ENCODE measurements around the gene ITGA11.

Gene ITGA11

DNA sequence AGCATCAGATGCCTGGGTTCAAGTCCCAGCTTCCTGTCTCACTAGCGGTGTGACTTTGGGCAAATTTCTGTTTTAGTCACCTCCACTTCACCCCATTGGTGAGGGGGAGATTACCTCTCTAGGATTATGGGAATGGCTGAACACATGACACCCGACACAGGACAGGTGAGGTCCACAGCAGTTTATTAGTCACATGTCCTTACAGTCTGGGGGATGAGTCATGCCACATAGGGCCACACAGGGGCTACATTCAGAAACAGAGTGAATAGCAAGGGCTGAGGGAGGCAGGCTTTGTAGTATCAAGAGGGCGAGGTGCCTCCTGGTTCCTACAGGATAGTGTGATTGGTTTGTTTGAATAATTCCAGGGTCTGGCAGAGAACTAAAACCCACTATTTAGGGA is 15.2 kb upstream of the ITGA11 start:
- TF ChIP-seq, protein P1, sequence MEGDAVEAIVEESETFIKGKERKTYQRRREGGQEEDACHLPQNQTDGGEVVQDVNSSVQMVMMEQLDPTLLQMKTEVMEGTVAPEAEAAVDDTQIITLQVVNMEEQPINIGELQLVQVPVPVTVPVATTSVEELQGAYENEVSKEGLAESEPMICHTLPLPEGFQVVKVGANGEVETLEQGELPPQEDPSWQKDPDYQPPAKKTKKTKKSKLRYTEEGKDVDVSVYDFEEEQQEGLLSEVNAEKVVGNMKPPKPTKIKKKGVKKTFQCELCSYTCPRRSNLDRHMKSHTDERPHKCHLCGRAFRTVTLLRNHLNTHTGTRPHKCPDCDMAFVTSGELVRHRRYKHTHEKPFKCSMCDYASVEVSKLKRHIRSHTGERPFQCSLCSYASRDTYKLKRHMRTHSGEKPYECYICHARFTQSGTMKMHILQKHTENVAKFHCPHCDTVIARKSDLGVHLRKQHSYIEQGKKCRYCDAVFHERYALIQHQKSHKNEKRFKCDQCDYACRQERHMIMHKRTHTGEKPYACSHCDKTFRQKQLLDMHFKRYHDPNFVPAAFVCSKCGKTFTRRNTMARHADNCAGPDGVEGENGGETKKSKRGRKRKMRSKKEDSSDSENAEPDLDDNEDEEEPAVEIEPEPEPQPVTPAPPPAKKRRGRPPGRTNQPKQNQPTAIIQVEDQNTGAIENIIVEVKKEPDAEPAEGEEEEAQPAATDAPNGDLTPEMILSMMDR (IDR thresholded peaks at IDR 0.05; ENCODE audit: extremely low read depth, missing control alignments) = no peak
- no peak for DNase-seq (ENCODE audit: low spot score)

DNA sequence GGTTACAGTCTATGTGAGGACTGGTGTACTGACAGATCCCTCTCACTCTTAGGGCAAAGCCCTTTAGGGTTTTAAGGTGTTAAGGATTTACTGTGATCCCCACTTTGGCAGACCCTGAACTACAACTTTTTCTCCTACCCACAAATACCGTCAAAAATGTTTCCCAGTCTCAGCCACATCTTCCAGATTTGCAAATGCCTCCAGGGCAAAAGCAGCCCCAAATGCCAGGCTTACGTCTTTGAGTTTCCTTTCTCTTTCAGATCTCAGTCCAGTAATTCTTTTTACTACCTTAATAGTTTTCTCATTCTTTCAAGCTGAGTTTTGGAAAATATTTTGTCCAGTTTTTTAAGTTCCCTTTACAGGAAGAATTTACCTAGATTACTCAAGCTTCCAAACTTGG is 13.4 kb upstream of the ITGA11 start:
- no peak for DNase-seq (ENCODE audit: low spot score)
- TF ChIP-seq, protein P1 (IDR thresholded peaks at IDR 0.05; ENCODE audit: extremely low read depth, missing control alignments) = no peak

DNA sequence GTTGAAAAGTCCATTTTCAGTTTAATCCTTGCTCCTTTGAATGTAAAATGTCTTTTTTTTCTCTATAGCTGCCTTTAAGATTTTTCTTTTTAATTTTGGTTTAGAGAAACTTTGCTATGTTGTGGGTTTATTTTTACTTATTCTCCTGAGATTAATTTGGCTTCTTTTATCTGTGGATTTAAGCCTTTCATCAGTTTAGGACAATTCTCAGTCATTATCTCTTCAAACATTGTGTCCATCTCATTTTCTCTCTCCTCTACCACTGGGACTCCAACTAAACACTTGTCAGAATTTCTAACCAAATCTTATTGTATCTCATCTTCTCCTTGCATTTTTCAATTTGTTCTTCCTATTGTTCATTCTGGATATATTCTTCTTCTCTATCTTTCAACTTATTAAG is 12.4 kb upstream of the ITGA11 start:
- TF ChIP-seq, protein P1 (IDR thresholded peaks at IDR 0.05; ENCODE audit: extremely low read depth, missing control alignments) = no peak
- DNase-seq (ENCODE audit: low spot score) = no peak

DNA sequence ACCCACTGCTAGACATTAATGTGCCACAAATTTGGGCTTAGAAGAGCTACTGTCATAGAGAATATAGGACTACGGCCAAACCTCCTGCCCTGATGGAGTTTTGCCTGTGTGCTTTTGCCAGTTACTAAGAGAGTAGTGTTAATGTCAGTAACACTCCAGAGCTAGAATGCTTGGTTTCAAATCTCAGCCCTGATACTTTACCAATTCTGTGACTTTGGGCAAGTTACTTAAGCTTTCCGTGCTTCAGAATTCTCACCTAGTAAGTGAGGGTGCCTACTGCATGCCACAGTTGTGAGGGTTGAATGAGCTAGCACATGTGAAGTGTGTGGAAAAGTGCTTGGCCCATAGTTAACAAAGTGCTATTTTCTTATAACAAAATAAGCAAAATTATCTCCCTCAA is 10.9 kb upstream of the ITGA11 start:
- DNase-seq (ENCODE audit: low spot score) = no peak

DNA sequence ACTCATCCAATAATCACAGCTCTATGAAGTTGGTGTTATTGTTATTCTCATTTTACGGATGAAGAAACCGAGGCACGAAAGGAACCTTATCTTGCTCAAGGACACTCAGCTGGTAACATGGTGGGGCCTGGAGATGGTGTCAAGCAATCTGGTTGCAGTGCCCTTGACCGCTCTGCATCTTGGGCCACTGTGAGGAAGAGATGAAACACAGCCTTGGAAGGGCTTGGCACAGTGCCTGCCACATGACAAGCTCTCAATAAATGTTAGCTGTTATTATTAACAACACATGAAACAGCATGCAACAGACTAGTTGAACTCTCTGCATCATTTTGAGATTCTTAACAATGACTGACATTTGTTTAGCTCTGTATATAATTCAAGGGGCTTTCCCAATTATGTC is 10.1 kb upstream of the ITGA11 start:
- no peak for DNase-seq (ENCODE audit: low spot score)
- TF ChIP-seq, protein P1 (IDR thresholded peaks at IDR 0.05; ENCODE audit: extremely low read depth, missing control alignments) = no peak

More for the DNA sequence above, 10.9 kb upstream of the ITGA11 start:
- TF ChIP-seq, protein P1 (IDR thresholded peaks at IDR 0.05; ENCODE audit: extremely low read depth, missing control alignments) = no peak

DNA sequence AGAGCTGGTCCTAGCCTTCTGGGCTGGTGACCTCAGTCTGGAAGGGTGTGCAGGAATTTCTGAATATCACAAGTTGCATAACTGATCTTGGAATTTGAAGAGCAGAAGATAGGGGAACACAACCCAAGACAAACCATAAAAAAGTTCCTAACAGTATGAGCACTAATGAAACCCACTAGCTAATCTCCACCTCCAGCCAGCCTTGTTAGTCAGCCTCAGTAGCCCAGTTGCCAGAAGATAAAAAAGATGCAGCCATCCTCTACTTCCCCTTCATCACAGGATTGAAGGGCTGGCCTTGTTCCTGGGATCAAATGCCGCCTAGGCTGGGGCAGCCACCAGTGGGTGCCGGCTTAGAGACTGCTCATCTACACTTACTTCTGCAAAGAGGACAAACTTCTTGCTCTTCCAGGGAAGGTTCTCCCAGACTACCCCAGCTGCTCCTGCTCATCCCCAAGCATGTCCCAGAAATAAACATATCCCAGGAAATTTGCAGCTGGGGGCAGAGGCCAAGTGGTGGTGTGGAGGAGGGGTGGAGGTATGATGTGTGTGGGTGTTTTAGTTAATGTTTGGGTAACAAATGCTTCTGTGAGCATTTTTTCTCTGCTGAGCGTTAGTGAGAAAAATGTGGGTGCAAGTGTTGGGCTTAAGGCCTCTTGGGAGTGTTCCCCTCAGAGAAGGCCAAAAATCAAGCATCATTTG is 9.2 kb upstream of the ITGA11 start:
- DNase-seq (ENCODE audit: low spot score) = no peak
- TF ChIP-seq, protein P1 (IDR thresholded peaks at IDR 0.05; ENCODE audit: extremely low read depth, missing control alignments) = no peak

DNA sequence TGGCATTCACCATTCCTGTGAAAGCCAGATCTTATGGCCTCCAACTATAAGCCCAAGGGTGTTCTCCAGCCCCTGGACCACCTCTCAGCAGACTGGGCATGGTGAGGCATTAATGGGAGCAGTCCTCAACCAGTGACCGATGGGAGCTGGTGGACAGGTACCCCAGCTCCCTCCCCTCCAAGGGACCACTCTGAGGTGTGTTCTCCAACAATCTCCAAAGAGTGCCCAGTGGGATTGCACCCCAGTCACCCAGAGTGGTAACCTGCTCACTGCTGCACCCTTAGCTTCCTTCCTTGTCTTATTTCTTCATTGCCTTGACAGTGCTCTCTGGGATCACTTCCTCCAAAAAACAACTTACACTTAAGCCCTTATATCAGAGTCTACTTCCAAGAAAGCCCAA is 8.2 kb upstream of the ITGA11 start:
- DNase-seq (ENCODE audit: low spot score) = no peak
- TF ChIP-seq, protein P1 (IDR thresholded peaks at IDR 0.05; ENCODE audit: extremely low read depth, missing control alignments) = no peak

Measured in GM20000 (cell line).